K562 (cell line): ENCODE results near the gene UGT2B11. TPM values are rescaled to one million over a fixed set of nuclear protein-coding genes. Genes with fewer than 3 reads are reported as not detected.
"Not testable (repeated sequence)": the region's sequence is repeated elsewhere in the genome, so short reads cannot be mapped to it uniquely, and the experiment has no call there.

Source experiments
- BHLHE40 ChIP-seq: IDR thresholded peaks from 2 replicates; pipeline ENCODE4 v1.6.1; 2011; ENCODE audit warnings: low read length, improper control_type of control experiment
- CBFA2T3 ChIP-seq: fragments of 450-650 bp; IDR thresholded peaks from 2 replicates; pipeline ENCODE4 v1.6.1; 2017
- CEBPB ChIP-seq: fragments of 450-650 bp; IDR thresholded peaks from 2 replicates; pipeline ENCODE4 v1.6.1; 2016; ENCODE audit warnings: missing genetic modification characterization, missing compliant biosample characterization
- CREB1 ChIP-seq, 2 experiments: sonication (generic) in 1 of 2; formaldehyde crosslinking in 1 of 2; IDR thresholded peaks; 2 replicates each; pipeline versions ENCODE4 v1.6.1 to v1.8.0; 2012 to 2022; ENCODE audit warnings: inconsistent platforms in 1 of 2, mild to moderate bottlenecking in 1 of 2, missing genetic modification reagents in 1 of 2, moderate library complexity in 1 of 2
- EP300 ChIP-seq: IDR thresholded peaks from 2 replicates; pipeline ENCODE4 v1.6.1; 2012; ENCODE audit warnings: low read length, improper control_type of control experiment
- ID3 ChIP-seq, 2 experiments: fragments of 250-450 bp in 1 of 2; fragments of 450-650 bp in 1 of 2; sonication (Bioruptor Pico) in 1 of 2; IDR thresholded peaks; 2 replicates each; pipeline versions ENCODE4 v1.6.1 to v1.8.0; 2016 to 2021; ENCODE audit warnings: mild to moderate bottlenecking in 2 of 2, moderate library complexity in 2 of 2, missing compliant biosample characterization in 1 of 2, missing genetic modification characterization in 1 of 2
- LCOR ChIP-seq: sonication (generic); formaldehyde crosslinking; IDR thresholded peaks from 2 replicates; pipeline ENCODE4 v1.8.0; 2022; ENCODE audit warnings: mild to moderate bottlenecking, missing genetic modification reagents
- LEF1 ChIP-seq: fragments of 450-650 bp; IDR thresholded peaks from 2 replicates; pipeline ENCODE4 v1.6.1; 2016; ENCODE audit warnings: mild to moderate bottlenecking
- MTA2 ChIP-seq: fragments of 450-650 bp; IDR thresholded peaks from 2 replicates; pipeline ENCODE4 v1.6.1; 2016; ENCODE audit warnings: low read depth
- NCOR1 ChIP-seq: fragments of 450-650 bp; IDR thresholded peaks from 2 replicates; pipeline ENCODE4 v1.6.1; 2016; ENCODE audit warnings: mild to moderate bottlenecking, moderate library complexity
- PHF20 ChIP-seq: fragments of 450-650 bp; IDR thresholded peaks from 2 replicates; pipeline ENCODE4 v1.6.1; 2018; ENCODE audit not compliant: partially characterized antibody
- TAL1 ChIP-seq: fragments of 450-650 bp; IDR thresholded peaks from 2 replicates; pipeline ENCODE4 v1.6.1; 2016; ENCODE audit warnings: mild to moderate bottlenecking
- TEAD4 ChIP-seq, 2 experiments: sonication (generic) in 1 of 2; formaldehyde crosslinking in 1 of 2; IDR thresholded peaks; 2 replicates each; pipeline versions ENCODE4 v1.6.1 to v1.8.0; 2012 to 2022; ENCODE audit warnings: borderline replicate concordance in 1 of 2, inconsistent platforms in 1 of 2, low read length in 1 of 2, mild to moderate bottlenecking in 1 of 2, missing genetic modification reagents in 1 of 2
- TRIM24 ChIP-seq, 2 experiments: fragments of 450-650 bp; IDR thresholded peaks; 2 replicates each; pipeline ENCODE4 v1.6.1; 2016
- ZBTB12 ChIP-seq: fragments of 250-450 bp; sonication (Bioruptor Pico); IDR thresholded peaks from 2 replicates; pipeline ENCODE4 v1.4.0; 2020
- polyA plus RNA-seq, 8 experiments: library from polyadenylated mRNA; depleted of rRNA in 4 of 8; stranded (reverse) in 5 of 8; unstranded in 3 of 8; fragments of >200 nt; fragmentation: Nextera tagmentation in 2 of 8; fragmentation: Illumina TruSeq in 1 of 8; extraction: Ambion mirVana in 2 of 8; extraction: Trizol in 1 of 8; gene quantifications; 2 replicates each; pipeline versions ENCODE4 v1.2.1 to v1.2.3, GENCODE V29; 2011 to 2014; ENCODE audit warnings: inconsistent platforms in 1 of 8, missing spikeins in 1 of 8
- total RNA-seq, 7 experiments: library from RNA; depleted of rRNA in 6 of 7; stranded (reverse); fragments of >200 nt in 6 of 7; fragmentation: Illumina TruSeq in 2 of 7; extraction: Trizol in 2 of 7; gene quantifications; 2 replicates each; pipeline versions ENCODE4 v1.2.1 to v1.2.3, GENCODE V29; 2011 to 2021; ENCODE audit warnings: low replicate concordance in 1 of 7
- TF ChIP-seq, protein P1 (sequence below): fragments of 450-650 bp; conservative IDR thresholded peaks from 2 replicates; pipeline ENCODE4 v1.6.1; 2016; ENCODE audit warnings: missing genetic modification characterization, low read depth, mild to moderate bottlenecking, control low read depth, missing compliant biosample characterization
- TF ChIP-seq, protein P2 (sequence below): sonication (generic); formaldehyde crosslinking; IDR thresholded peaks from 2 replicates; pipeline ENCODE4 v1.9.0; 2022; ENCODE audit warnings: mild to moderate bottlenecking, missing genetic modification reagents

Gene UGT2B11
- total and polyA plus RNA-seq, 9 of the 15 experiments (the other 6 are each of a cell fraction or from before 2014, with no cell fraction given) = 0.06 TPM; not detected in 8

DNA sequence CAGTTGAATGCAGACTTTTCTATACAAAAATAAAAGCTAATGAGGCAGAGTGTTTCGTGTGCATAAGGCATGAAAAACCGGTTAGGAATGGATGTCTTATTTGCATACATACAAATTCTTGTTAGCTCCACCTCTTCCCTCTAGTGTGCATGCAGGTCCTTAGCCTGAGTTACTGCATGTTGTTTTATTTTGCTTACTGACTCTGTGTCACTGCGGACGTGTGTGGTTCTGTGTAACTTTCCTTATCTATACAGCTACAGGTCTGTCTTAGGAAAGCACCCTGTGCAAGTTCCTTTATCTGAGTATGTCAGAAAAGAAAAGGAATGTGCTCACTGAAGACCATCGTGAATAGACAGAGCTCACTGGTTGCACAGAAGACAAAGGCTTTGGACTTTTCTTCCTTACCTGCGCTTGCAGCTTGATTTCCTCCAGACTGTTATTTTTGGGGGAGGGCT lies 35.8 kb downstream of the UGT2B11 start (continued):
- TF ChIP-seq PHF20 = peak; percentile 56
- TF ChIP-seq TAL1 = peak; percentile 85
- TF ChIP-seq CBFA2T3 = peak; percentile 86
- TF ChIP-seq NCOR1 = peak; percentile 72
- TF ChIP-seq CREB1 (IDR thresholded peaks at IDR 0.05); TEAD4 (CRISPR knock-in tag; IDR thresholded peaks at IDR 0.05; ENCODE audit: borderline replicate concordance); ID3 (CRISPR knock-in tag; IDR thresholded peaks at IDR 0.05): not testable (repeated sequence)
- peak; percentile 28; the same call in 1 of the 2 replicates for TF ChIP-seq CREB1 (CRISPR knock-in tag; IDR thresholded peaks at IDR 0.05)
- 0 out of 2 replicates have a peak, but pooled peaks have one; percentile 42 for TF ChIP-seq LEF1
- TF ChIP-seq ZBTB12 = 0 out of 2 replicates have a peak, but pooled peaks have one; percentile 29
- TF ChIP-seq LCOR (CRISPR knock-in tag) = peak; percentile 73; the same call in 1 of the 2 replicates
- TF ChIP-seq TEAD4 (IDR thresholded peaks at IDR 0.05; ENCODE audit: low read length) = peak; percentile 76
- TF ChIP-seq ID3 (tag; IDR thresholded peaks at IDR 0.05) = peak; percentile 73; the same call in 1 of the 2 replicates
- TF ChIP-seq, protein P1, sequence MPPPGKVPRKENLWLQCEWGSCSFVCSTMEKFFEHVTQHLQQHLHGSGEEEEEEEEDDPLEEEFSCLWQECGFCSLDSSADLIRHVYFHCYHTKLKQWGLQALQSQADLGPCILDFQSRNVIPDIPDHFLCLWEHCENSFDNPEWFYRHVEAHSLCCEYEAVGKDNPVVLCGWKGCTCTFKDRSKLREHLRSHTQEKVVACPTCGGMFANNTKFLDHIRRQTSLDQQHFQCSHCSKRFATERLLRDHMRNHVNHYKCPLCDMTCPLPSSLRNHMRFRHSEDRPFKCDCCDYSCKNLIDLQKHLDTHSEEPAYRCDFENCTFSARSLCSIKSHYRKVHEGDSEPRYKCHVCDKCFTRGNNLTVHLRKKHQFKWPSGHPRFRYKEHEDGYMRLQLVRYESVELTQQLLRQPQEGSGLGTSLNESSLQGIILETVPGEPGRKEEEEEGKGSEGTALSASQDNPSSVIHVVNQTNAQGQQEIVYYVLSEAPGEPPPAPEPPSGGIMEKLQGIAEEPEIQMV = peak; percentile 70; the same call in 1 of the 2 replicates
- TF ChIP-seq, protein P2, sequence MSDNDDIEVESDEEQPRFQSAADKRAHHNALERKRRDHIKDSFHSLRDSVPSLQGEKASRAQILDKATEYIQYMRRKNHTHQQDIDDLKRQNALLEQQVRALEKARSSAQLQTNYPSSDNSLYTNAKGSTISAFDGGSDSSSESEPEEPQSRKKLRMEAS (CRISPR knock-in tag) = 0 out of 2 replicates have a peak, but pooled peaks have one; percentile 26
- peak in 1 of 2 experiments; percentile 73; a peak in 2 of 4 replicates for TF ChIP-seq TRIM24 (IDR thresholded peaks at IDR 0.05)
- TF ChIP-seq EP300 = peak; percentile 61; the same call in 1 of the 2 replicates
- peak; percentile 70 for TF ChIP-seq MTA2
- 0 out of 2 replicates have a peak, but pooled peaks have one; percentile 19 for TF ChIP-seq BHLHE40
- peak; percentile 65 for TF ChIP-seq CEBPB (tag)
